Right lobe of liver (tissue), 4 donors: Measurements from ENCODE around the gene HOXB1.

Experiments
- CTCF ChIP-seq, 4 donors: fragments of 200-600 bp in 3 of 4; fragments of 450-650 bp in 1 of 4; IDR thresholded peaks; one replicate each; pipeline versions ENCODE4 v1.5.1 to v1.8.0; 2016 to 2022; ENCODE audit warnings: antibody characterized with exemption in 4 of 4, mild to moderate bottlenecking in 2 of 4
- POLR2A ChIP-seq: fragments of 450-650 bp; IDR thresholded peaks from one replicate; pipeline ENCODE4 v1.6.1; 2017; ENCODE audit warnings: antibody characterized with exemption, mild to moderate bottlenecking
- donor health status: DM: no; HTN: no; CAD: no.
- donor health status: DM: no; HTN: no; CAD: no.
- donor health status: DM: no; HTN: yes; CAD: no.

- TF ChIP-seq CTCF (IDR thresholded peaks at IDR 0.05) (no peak), POLR2A (no peak)
Observed at GRCh38 chr17:48575066-48575582, 44.3 kb upstream of the HOXB1 start.
